HG03039 (cell line): ENCODE measurements around the gene COL20A1.

ENCODE experiments used
- ATAC-seq: cut with Tn5 transposase; IDR thresholded peaks from one replicate; pipeline ENCODE4 v1.9.1; 2021; ENCODE audit warnings: mild to moderate bottlenecking, moderate library complexity; ENCODE audit not compliant: unreplicated experiment

COL20A1 gene

GRCh38 chr20:63277466-63278272, 15.3 kb upstream of the COL20A1 start:
- no peak for ATAC-seq

DNA sequence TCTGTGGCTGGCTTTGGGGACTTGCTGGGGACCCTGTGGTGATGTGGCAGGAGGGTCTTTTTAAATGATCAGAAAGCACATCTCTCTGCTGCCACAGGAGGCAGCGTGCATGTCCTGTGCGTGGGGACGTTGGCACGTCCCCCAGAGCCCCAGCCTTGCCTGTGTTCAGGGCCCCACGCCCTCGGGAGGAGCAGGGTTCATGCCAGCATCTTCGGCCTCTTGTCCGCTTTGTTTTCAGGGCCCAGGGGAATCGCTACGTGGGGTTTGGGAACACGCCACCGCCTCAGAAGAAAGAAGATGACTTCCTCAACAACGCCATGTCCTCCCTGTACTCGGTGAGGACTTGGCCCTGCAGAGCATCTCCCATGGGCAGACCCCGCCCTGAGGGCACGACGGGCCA, 14.3 kb upstream of the COL20A1 start:
- no peak for ATAC-seq

- ATAC-seq = no peak
Observed at GRCh38 chr20:63279931-63280330, 13.1 kb upstream of the COL20A1 start.

GRCh38 chr20:63280371-63280770, 12.6 kb upstream of the COL20A1 start:
- no peak for ATAC-seq

DNA sequence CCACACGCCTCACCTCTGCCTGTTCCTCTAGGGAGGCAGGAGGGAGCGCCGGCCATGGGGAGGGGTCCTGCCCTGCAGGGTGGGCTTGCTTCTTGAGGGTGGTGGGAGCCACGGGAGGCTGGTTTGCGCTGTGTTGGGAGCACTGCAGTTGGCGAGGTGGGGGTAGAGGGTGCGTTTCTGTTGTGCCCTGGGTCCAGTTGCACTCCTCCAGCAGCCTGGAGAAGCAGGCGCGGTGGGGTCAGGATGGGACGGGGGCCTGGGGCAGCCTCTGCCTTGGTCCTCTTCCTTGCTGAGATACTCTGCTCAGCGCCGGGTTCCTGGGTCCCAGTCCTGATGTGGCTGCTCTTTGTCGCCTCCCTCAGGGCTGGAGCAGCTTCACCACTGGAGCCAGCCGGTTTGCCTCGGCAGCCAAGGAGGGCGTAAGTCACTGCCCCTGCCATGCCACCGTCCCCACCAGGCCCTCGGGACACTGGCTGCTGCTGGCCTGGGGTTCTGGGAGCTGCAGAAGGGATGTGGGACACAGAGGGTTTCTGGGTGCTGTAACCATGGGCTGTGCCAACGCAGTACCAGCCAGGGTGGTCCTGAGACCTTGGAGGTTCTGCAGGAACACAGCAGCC, 11.9 kb upstream of the COL20A1 start:
- ATAC-seq = no peak

DNA sequence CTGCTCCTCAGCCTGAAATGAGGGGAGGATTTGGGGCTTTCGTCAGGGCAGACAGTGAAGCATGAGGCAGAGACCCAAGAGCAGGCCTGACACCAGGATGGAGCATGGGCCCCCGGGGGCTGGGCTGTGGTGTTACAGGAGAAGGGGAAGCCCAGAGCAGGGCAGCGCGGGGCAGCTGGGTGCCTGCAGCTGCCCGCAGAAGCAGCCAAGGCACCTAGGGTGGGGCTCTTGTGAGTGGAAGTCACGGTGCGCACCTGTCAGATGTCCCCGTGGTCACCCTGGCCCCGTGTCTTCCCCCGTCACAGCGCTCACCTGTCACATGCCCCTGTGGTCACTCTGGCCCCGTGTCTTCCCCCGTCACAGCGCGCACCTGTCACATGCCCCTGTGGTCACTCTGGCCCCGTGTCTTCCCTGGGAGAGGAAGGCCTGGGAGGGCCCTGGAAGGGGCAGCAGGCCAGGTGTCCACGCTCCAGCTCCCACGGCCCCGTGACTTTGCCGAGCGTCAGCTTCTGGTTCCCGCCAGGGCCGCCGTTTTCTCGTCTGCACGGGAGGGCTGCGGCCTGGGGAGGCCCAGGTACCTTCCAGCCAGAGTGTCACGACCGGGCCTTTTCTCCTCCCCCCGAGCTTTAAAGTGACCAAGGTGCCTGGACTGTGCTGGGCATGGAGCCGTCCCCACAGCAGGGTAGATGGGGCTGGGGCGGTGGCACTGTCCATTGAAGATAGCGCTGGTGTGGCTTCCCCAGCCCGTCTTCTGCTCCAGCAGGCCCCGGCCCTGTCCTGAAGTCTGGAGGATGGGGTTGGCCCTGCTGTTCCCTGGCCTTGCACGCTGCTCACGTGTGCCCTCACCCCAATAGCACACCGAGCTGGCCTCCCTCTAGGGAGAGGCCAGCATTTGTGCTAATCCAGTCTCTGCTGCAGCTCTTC, 11.0 kb upstream of the COL20A1 start:
- ATAC-seq = no peak

DNA sequence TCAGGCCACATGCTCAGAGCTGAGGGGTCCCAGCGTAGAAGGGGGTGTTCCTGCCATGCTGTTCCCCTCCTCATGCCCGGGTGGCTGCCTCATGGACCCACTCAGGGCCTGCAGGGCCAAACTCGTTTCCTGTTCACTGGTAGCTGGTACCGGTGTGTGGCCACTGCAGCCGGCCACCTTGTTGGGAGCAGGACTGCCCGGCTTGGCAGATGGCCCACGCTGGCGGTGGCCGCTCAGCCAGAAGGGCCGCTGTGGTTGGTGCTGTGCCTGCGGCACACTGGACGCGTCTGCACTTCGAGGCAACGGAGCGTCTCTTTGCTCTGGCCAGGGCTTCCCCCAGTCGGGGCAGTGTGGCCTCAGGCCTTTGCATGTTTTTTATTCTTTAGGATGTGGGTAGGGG, 10.0 kb upstream of the COL20A1 start:
- no peak for ATAC-seq

- no peak for ATAC-seq
Observed at GRCh38 chr20:63283397-63284082, 9.4 kb upstream of the COL20A1 start.

GRCh38 chr20:63284083-63284440, 8.9 kb upstream of the COL20A1 start:
- ATAC-seq = no peak

- no peak for ATAC-seq
Observed at GRCh38 chr20:63284544-63284949, 8.4 kb upstream of the COL20A1 start.

DNA sequence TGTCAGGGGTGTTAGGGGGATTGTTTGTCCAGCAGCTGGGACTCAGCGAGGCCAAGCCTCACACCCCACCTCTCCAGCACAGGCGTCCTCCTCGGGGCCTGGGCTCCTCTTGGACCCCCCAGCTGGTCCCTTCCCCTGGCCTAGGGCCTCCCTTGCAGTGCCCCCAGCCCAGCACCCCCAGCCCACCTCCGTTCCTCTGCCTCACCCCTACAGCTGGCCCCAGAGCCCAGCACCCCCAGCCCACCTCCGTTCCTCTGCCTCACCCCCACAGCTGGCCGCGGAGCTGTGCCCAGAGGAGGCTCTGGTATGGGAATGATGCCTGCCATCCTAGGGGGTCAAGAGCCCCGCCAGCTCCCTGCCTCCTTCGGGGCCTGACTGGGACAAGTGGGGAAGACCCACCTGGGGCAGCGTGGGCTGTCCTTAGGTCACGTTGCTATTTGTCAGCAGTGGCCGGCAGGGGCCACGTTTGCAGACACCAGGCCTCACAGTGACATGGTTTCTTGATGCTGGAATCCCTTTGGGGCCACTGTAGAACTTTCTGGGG, 7.9 kb upstream of the COL20A1 start:
- ATAC-seq = no peak

DNA sequence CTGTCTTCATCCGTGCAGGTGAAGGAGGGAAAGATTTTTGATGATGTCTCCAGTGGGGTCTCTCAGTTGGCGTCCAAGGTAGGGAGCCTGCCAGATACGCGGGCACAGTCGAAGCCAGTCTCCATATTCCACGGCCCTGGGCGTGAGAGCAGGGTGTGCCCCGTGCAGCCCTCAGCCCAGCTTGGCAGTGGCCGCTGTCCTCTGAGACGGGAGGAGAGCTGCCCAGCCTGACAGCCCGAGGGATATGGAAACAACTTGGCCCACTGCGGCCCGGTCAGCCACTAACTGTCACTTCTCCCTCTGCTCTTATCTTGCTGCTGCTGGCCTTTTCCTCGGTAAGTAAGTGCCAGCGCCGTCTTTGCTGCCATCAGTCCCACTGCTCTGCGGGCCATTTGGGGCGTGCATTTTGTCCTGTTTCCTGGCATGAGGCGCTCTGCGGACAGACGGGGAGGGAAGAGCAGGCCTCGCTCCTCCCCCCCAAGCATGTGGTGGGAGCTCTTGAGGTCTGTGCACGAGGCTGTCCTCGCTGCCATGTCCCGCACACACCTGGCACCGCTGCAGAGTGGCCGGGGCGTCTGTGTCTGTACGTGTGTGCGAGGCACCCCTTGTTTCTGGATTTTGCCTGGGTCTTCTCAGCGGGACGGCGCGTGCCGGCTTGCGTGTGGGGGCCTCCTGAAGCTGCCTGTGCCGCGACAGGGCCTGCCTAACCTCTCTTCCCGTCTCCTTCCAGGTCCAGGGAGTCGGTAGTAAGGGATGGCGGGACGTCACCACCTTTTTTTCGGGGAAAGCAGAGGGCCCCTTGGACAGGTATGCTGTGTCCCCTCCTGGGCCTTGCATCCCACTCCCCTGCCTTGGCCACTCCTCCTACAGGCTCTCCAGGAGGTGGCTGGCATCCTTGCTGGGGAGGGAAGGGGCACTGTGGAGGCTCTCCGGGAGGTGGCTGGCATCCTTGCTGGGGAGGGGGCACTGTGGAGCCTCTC, 7.1 kb upstream of the COL20A1 start:
- no peak for ATAC-seq

GRCh38 chr20:63286781-63287696, 5.9 kb upstream of the COL20A1 start:
- no peak for ATAC-seq

DNA sequence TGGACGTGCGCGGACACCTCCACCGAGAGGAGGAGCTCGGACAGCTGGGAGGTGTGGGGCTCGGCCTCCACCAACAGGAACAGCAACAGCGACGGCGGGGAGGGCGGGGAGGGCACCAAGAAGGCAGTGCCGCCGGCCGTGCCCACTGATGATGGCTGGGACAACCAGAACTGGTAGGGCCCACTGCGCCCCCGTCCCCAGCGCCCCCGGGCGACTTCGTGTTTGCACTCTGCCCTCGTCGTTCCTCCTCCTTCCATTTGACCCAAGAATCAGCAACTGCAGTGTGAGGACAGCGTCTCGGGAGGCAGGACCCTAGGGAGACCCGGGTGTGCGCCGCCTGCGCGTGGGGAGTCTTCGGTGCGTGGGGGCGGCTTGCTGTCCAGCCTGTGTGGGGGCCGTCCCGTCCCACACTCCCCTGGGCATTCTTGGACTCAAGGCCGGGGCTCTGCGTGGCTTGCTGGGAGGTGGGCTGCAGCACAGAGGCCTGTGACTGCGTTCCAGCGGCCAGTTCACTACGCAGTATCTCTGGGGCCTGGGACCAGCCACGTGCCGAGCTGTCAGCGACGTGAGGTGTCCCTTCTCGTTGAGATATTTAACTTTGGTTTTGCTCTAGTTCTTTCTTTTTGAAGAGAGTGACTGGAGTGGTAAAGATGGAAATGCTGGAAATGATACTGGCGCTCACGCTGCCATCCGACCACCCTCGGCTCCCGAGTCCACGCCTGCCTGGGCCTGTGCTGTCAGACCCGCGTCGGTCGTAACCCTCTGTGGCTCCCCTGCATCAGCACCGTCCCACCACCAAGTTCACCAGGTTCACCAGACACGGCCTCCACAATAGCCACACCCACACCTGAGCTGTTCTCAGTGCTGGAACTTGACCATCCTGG, 5.0 kb upstream of the COL20A1 start:
- no peak for ATAC-seq

GRCh38 chr20:63288581-63289251, 4.3 kb upstream of the COL20A1 start:
- no peak for ATAC-seq

GRCh38 chr20:63289311-63290135, 3.5 kb upstream of the COL20A1 start:
- no peak for ATAC-seq
